Small intestine (tissue), 7 donors: Measurements from ENCODE around the gene SYNGR1. TPM values are rescaled to one million over a fixed set of nuclear protein-coding genes. Genes with fewer than 3 reads are reported as not detected.

Experiments
- DNase-seq, 2 donors: peaks; one replicate each; pipeline versions ENCODE4 v3.0.0 to v3.0.0-alpha.2; 2013
- FAIRE-seq: peaks from 2 replicates; lab custom pipeline; 2012; peaks lifted over from hg19 to GRCh38; lab: Jason Lieb, UNC
- H3K27ac ChIP-seq, 3 donors: one replicate each; pipeline ENCODE4 v1.5.1; 2013; ENCODE audit warnings: low read length in 2 of 3, mild to moderate bottlenecking in 2 of 3, control low read depth in 1 of 3, inconsistent platforms in 1 of 3, low read depth in 1 of 3, moderate library complexity in 1 of 3
- H3K27me3 ChIP-seq, 3 donors: one replicate each; pipeline ENCODE4 v1.6.1; 2013; ENCODE audit warnings: low read length in 3 of 3, inconsistent platforms in 1 of 3; ENCODE audit not compliant: control insufficient read depth in 3 of 3, insufficient read depth in 3 of 3
- H3K36me3 ChIP-seq, 3 donors: one replicate each; pipeline ENCODE4 v1.6.1; 2013; ENCODE audit warnings: low read length in 3 of 3, inconsistent platforms in 1 of 3, low read depth in 1 of 3, mild to moderate bottlenecking in 1 of 3, moderate library complexity in 1 of 3; ENCODE audit not compliant: control insufficient read depth in 3 of 3, insufficient read depth in 2 of 3
- H3K4me1 ChIP-seq, 3 donors: one replicate each; pipeline ENCODE4 v1.6.1; 2013; ENCODE audit warnings: low read length in 2 of 3, inconsistent platforms in 1 of 3, low read depth in 1 of 3, mild to moderate bottlenecking in 1 of 3, moderate library complexity in 1 of 3; ENCODE audit not compliant: control insufficient read depth in 3 of 3, insufficient read depth in 2 of 3
- H3K4me3 ChIP-seq, 3 donors: one replicate each; pipeline ENCODE4 v1.5.1; 2013; ENCODE audit warnings: low read length in 3 of 3, control low read depth in 1 of 3, inconsistent platforms in 1 of 3, low read depth in 1 of 3, mild to moderate bottlenecking in 1 of 3, moderate library complexity in 1 of 3
- H3K9me3 ChIP-seq, 2 donors: one replicate each; pipeline ENCODE4 v1.6.1; 2013; ENCODE audit warnings: low read depth in 1 of 2, low read length in 1 of 2; ENCODE audit not compliant: control insufficient read depth in 2 of 2, insufficient read depth in 1 of 2
- WGBS, 3 donors: extraction: QIAGEN DNeasy Blood & Tissue Kit; methylation state at CpG; one replicate each; pipeline ENCODE4 v1.1.7; 2013; 5-methylcytosine and 5-hydroxymethylcytosine counted together
- polyA plus RNA-seq, 4 donors: library from polyadenylated mRNA; stranded (reverse) in 3 of 4; unstranded in 1 of 4; fragments of 200-250 nt in 3 of 4; fragments of 120-200 nt in 1 of 4; gene quantifications; one replicate each; pipeline versions ENCODE4 v1.2.1 to v1.2.3, GENCODE V29; 2013
- donor health status: healthy with polysubstance abuse.
- donor health status: control.
- donor health status: control.
- donor health status: Bipolar disorder and iron deficiency.
- donor health status: healthy.

The SYNGR1 gene
- polyA plus RNA-seq, 4 donors, result 1.4 to 10.7 (median 6.6) TPM; not detected in 1

GRCh38 chr22:39427751-39428596 is 78.2 kb downstream of the SYNGR1 start:
- Histone ChIP-seq H3K27ac (peak overlapping the region in 1 of 3 donors; percentile 34), H3K4me1 (peaks cover 0 to 3% (median 0%) of the 10 kb centered on the region in 3 donors), H3K27me3 (no peaks in the 10 kb centered on the region), H3K36me3 (peaks cover 15 to 83% (median 21%) of the 10 kb centered on the region in 3 donors), H3K4me3 (no peak overlapping the region), H3K9me3 (no peaks in the 10 kb centered on the region)
- 83 to 93% (median 91%) methylated on average over 13 of the region's 13 CpGs for WGBS, 3 donors
- DNase-seq, result no peak
- no peak for FAIRE-seq

- WGBS, 3 donors, result 85 to 94% (median 93%) methylated on average over 8 to 10 of the region's 10 CpGs
- peaks cover 15 to 85% (median 21%) of the 10 kb centered on the region in 3 donors for H3K36me3 ChIP-seq
- DNase-seq, result no peak
- peaks cover 0 to 3% (median 0%) of the 10 kb centered on the region in 3 donors for H3K4me1 ChIP-seq
- no peaks in the 10 kb centered on the region for H3K9me3 ChIP-seq
- no peak overlapping the region for H3K4me3 ChIP-seq
- H3K27me3 ChIP-seq, result no peaks in the 10 kb centered on the region
- H3K27ac ChIP-seq, result peak overlapping the region in 1 of 3 donors; percentile 34
- no peak for FAIRE-seq
Observed at GRCh38 chr22:39428597-39429071, 78.8 kb downstream of the SYNGR1 start.

GRCh38 chr22:39429186-39429585 is 79.4 kb downstream of the SYNGR1 start:
- Histone ChIP-seq H3K9me3 (no peaks in the 10 kb centered on the region), H3K27ac (peak overlapping the region in 1 of 3 donors; percentile 34), H3K4me1 (peaks cover 0 to 3% (median 0%) of the 10 kb centered on the region in 3 donors), H3K27me3 (no peaks in the 10 kb centered on the region), H3K36me3 (peaks cover 15 to 90% (median 21%) of the 10 kb centered on the region in 3 donors), H3K4me3 (no peak overlapping the region)
- FAIRE-seq, result no peak
- DNase-seq, result no peak
- 87 to 96% (median 93%) methylated on average over 13 of the region's 13 CpGs for WGBS, 3 donors

- Histone ChIP-seq H3K4me3 (no peak overlapping the region), H3K27ac (peak overlapping the region in 1 of 3 donors; percentile 83), H3K4me1 (peaks cover 0 to 3% (median 0%) of the 10 kb centered on the region in 3 donors), H3K9me3 (no peaks in the 10 kb centered on the region), H3K27me3 (no peaks in the 10 kb centered on the region), H3K36me3 (peaks cover 13 to 87% (median 21%) of the 10 kb centered on the region in 3 donors)
- WGBS, 3 donors, result 88 to 91% (median 88%) methylated on average over 27 of the region's 27 CpGs
- no peak for DNase-seq
- FAIRE-seq, result no peak
Observed at GRCh38 chr22:39429916-39430575, 80.3 kb downstream of the SYNGR1 start.

- peaks cover 10 to 90% (median 21%) of the 10 kb centered on the region in 3 donors for H3K36me3 ChIP-seq
- H3K4me3 ChIP-seq, result no peak overlapping the region
- WGBS, 3 donors, result 80 to 86% (median 82%) methylated on average over 10 of the region's 10 CpGs
- no peaks in the 10 kb centered on the region for H3K27me3 ChIP-seq
- peaks cover 0 to 3% (median 0%) of the 10 kb centered on the region in 3 donors for H3K4me1 ChIP-seq
- DNase-seq (no peak), FAIRE-seq (no peak)
- H3K27ac ChIP-seq, result peak overlapping the region in 1 of 3 donors; percentile 83
- no peaks in the 10 kb centered on the region for H3K9me3 ChIP-seq
Observed at GRCh38 chr22:39430576-39431150, 80.9 kb downstream of the SYNGR1 start.

GRCh38 chr22:39431216-39431801 is 81.5 kb downstream of the SYNGR1 start:
- 81 to 84% (median 84%) methylated on average over 11 of the region's 11 CpGs for WGBS, 3 donors
- no peak for FAIRE-seq
- peaks cover 10 to 90% (median 21%) of the 10 kb centered on the region in 3 donors for H3K36me3 ChIP-seq

GRCh38 chr22:39431821-39432251 is 82.0 kb downstream of the SYNGR1 start:
- FAIRE-seq, result no peak
- Histone ChIP-seq H3K27ac (peak overlapping the region in 2 of 3 donors; percentile 55 to 83), H3K27me3 (no peaks in the 10 kb centered on the region), H3K9me3 (no peaks in the 10 kb centered on the region), H3K4me1 (peaks cover 0 to 3% (median 0%) of the 10 kb centered on the region in 3 donors), H3K36me3 (peaks cover 6 to 85% (median 19%) of the 10 kb centered on the region in 3 donors), H3K4me3 (no peak overlapping the region)
- DNase-seq, result no peak
- WGBS, 3 donors, result 77 to 84% (median 82%) methylated on average over 8 of the region's 8 CpGs

More at GRCh38 chr22:39431216-39431801, 81.5 kb downstream of the SYNGR1 start:
- H3K27me3 ChIP-seq, result no peaks in the 10 kb centered on the region
- no peak for DNase-seq
- peak overlapping the region in 1 of 3 donors; percentile 19 for H3K4me3 ChIP-seq
- peak overlapping the region in 2 of 3 donors; percentile 33 to 83 for H3K27ac ChIP-seq
- H3K4me1 ChIP-seq, result peaks cover 0 to 3% (median 0%) of the 10 kb centered on the region in 3 donors
- H3K9me3 ChIP-seq, result no peaks in the 10 kb centered on the region
